HepG2 (cell line): ENCODE measurements around the gene CHIC2. TPM values are rescaled to one million over a fixed set of nuclear protein-coding genes. Genes with fewer than 3 reads are reported as not detected.

ENCODE experiments used
- ATAC-seq: fragments of 200-7000 bp; cut with Tn5 transposase; 3 replicates; pipeline ENCODE4 v1.9.1; 2020; ENCODE audit warnings: mild to moderate bottlenecking, moderate library complexity
- BruUV-seq: library from RNA; stranded (reverse); fragments of 400-500 nt; replicated peaks from 2 replicates; lab custom pipeline; 2021; lab: Mats Ljungman, UMichigan
- CTCF ChIA-PET: fragments of 300-600 bp; formaldehyde crosslinking; extraction: SDS; loops from one replicate; lab custom pipeline; 2021; ENCODE audit warnings: low total read pairs, inconsistent platforms, low intra/inter-chr PET ratio; lab: Yijun Ruan, JAX
- POLR2A ChIA-PET: fragments of 350-600 bp; sonication (Branson Sonifier 250); formaldehyde crosslinking; loops from one replicate; lab custom pipeline; 2020; ENCODE audit warnings: antibody characterized with exemption, inconsistent platforms; lab: Yijun Ruan, JAX
- DNase-seq: peaks from one replicate; pipeline ENCODE4 v3.0.0-alpha.2; 2015; ENCODE audit warnings: low spot score
- FAIRE-seq: peaks from 3 replicates; lab custom pipeline; 2011; peaks lifted over from hg19 to GRCh38; lab: Jason Lieb, UNC
- H2AFZ ChIP-seq: one replicate; pipeline ENCODE4 v1.6.1; 2011; ENCODE audit warnings: low read length, inconsistent platforms
- H3K27ac ChIP-seq: fragments of 300-600 bp; 3 replicates; pipeline ENCODE4 v1.8.0; 2011; ENCODE audit warnings: mixed run types, mild to moderate bottlenecking, mixed read lengths, low read length, inconsistent platforms; ENCODE audit not compliant: insufficient read depth; ENCODE audit errors: extremely low read length
- H3K27me3 ChIP-seq, 2 experiments: fragments of 200-600 bp in 1 of 2; 2 replicates in 1 of 2; 3 replicates in 1 of 2; pipeline versions ENCODE4 v1.6.0 to v1.8.0; 2011; ENCODE audit warnings: low read length in 2 of 2, mild to moderate bottlenecking in 2 of 2, moderate library complexity in 2 of 2, inconsistent platforms in 1 of 2; ENCODE audit not compliant: insufficient read depth in 2 of 2, control insufficient read depth in 1 of 2
- H3K36me3 ChIP-seq, 2 experiments: fragments of 200-600 bp in 1 of 2; replicated peaks in 1 of 2; 2 replicates in 1 of 2; 3 replicates in 1 of 2; pipeline versions ENCODE4 v1.5.1 to v1.8.0; 2011; ENCODE audit warnings: low read length in 2 of 2, inconsistent platforms in 1 of 2; ENCODE audit not compliant: insufficient read depth in 2 of 2, control insufficient read depth in 1 of 2
- H3K4me1 ChIP-seq: 2 replicates; pipeline ENCODE4 v1.5.1; 2012; ENCODE audit warnings: low read length, inconsistent platforms; ENCODE audit not compliant: insufficient read depth
- H3K4me2 ChIP-seq: 2 replicates; pipeline ENCODE4 v1.6.0; 2011; ENCODE audit warnings: low read depth, low read length, inconsistent platforms
- H3K4me3 ChIP-seq, 3 experiments: fragments of 200-600 bp in 1 of 3; sonication (generic), shearing (Covaris generic) in 1 of 3; replicated peaks in 1 of 3; 2 replicates each; pipeline ENCODE4 v1.5.1; 2011 to 2016; ENCODE audit warnings: low read length in 3 of 3, inconsistent platforms in 2 of 3, low read depth in 2 of 3, mild to moderate bottlenecking in 2 of 3, control low read depth in 1 of 3, mixed read lengths in 1 of 3; ENCODE audit not compliant: insufficient read depth in 1 of 3
- H3K79me2 ChIP-seq: one replicate; pipeline ENCODE4 v1.6.1; 2011; ENCODE audit warnings: low read length, inconsistent platforms; ENCODE audit not compliant: insufficient read depth
- H3K9ac ChIP-seq: 2 replicates; pipeline ENCODE4 v1.6.0; 2011; ENCODE audit warnings: mild to moderate bottlenecking, low read depth, low read length, inconsistent platforms; ENCODE audit not compliant: insufficient read depth
- H3K9me3 ChIP-seq: 2 replicates; pipeline ENCODE4 v1.5.1; 2012; ENCODE audit warnings: mild to moderate bottlenecking, low read length
- H4K20me1 ChIP-seq: 2 replicates; pipeline ENCODE4 v1.6.0; 2011; ENCODE audit warnings: inconsistent platforms, mild to moderate bottlenecking, low read length, moderate library complexity; ENCODE audit not compliant: insufficient read depth
- CREB1 ChIP-seq, 2 experiments: fragments of 450-650 bp in 1 of 2; IDR thresholded peaks; 2 replicates each; pipeline ENCODE4 v1.6.1; 2016 to 2017; ENCODE audit warnings: control low read depth in 1 of 2, mild to moderate bottlenecking in 1 of 2, missing compliant biosample characterization in 1 of 2, missing genetic modification characterization in 1 of 2
- ZFP36L1 ChIP-seq: sonication (generic); formaldehyde crosslinking; IDR thresholded peaks from 2 replicates; pipeline ENCODE4 v1.8.0; 2022; ENCODE audit warnings: mild to moderate bottlenecking, missing genetic modification reagents, moderate library complexity
- ZNF205 ChIP-seq: IDR thresholded peaks from 2 replicates; pipeline ENCODE4 v1.6.1; 2018; ENCODE audit warnings: missing biosample characterization, missing genetic modification reagents
- ZNF646 ChIP-seq: sonication (generic); formaldehyde crosslinking; IDR thresholded peaks from 2 replicates; pipeline ENCODE4 v1.9.0; 2021; ENCODE audit warnings: mild to moderate bottlenecking, missing genetic modification reagents
- WGBS: methylation state at CpG from one replicate; pipeline ENCODE4 v1.1.6; 2017; ENCODE audit warnings: low lambda C conversion rate; 5-methylcytosine and 5-hydroxymethylcytosine counted together
- in situ Hi-C: cut with HindIII; loops from 2 replicates; pipeline ENCODE4 v1.10.0; 2017; ENCODE audit warnings: low pct_unique_long_range_greater_than_20kb; ENCODE audit not compliant: extremely low pct_ligation_motif_present
- intact Hi-C: fragments of 100-400 bp; cut with micrococcal nuclease; formaldehyde crosslinking; loops from one replicate; pipeline ENCODE4 v1.10.0; 2022; ENCODE audit not compliant: unreplicated experiment
- polyA plus RNA-seq, 8 experiments: library from polyadenylated mRNA; depleted of rRNA in 3 of 8; stranded (reverse) in 7 of 8; unstranded in 1 of 8; fragments of >200 nt; fragmentation: Illumina TruSeq in 4 of 8; extraction: Trizol in 4 of 8; gene quantifications; 2 replicates each; pipeline versions ENCODE4 v1.2.1 to v1.2.3, GENCODE V29; 2011 to 2016; ENCODE audit warnings: low read depth in 4 of 8, missing spikeins in 1 of 8, mixed read lengths in 1 of 8; ENCODE audit not compliant: insufficient read depth in 1 of 8
- total RNA-seq, 5 experiments: library from RNA; depleted of rRNA; stranded (reverse); fragments of >200 nt; fragmentation: Illumina TruSeq; extraction: Trizol; gene quantifications; 2 replicates each; pipeline ENCODE4 v1.2.3, GENCODE V29; 2016; ENCODE audit warnings: low read depth in 1 of 5

CHIC2 gene
- total and polyA plus RNA-seq, 2 of the 13 experiments (the other 11 are each of a cell fraction or from before 2014, with no cell fraction given), result 10.0 to 17.2 TPM

GRCh38 chr4:54090404-54090803 lies 26.0 kb upstream of the CHIC2 start:
- H3K9ac ChIP-seq, result no peak overlapping the region
- no peaks in the 10 kb centered on the region for H4K20me1 ChIP-seq
- 85% methylated on average over 8 of the region's 8 CpGs for whole genome bisulfite sequencing
- peaks cover 40% of the 10 kb centered on the region for H3K4me1 ChIP-seq
- no peaks in the 10 kb centered on the region for H3K36me3 ChIP-seq
- CTCF ChIA-PET, result interaction anchor here (1.2 kb wide), 1 partner anchor 8 kb away, joined by 3 read pairs; no protein-coding TSS in a partner anchor
- H3K27me3 ChIP-seq, result peaks cover 4 to 30% of the 10 kb centered on the region in 2 experiments; a peak in 3 of 5 replicates
- in situ Hi-C loops, result no loop called here
- FAIRE-seq, result no peak
- 0 out of 2 replicates have a peak, but pooled peaks have one; percentile 15 for TF ChIP-seq CREB1 (IDR thresholded peaks at IDR 0.05)
- TF ChIP-seq CREB1 (CRISPR knock-in tag; IDR thresholded peaks at IDR 0.05), result no peak
- TF ChIP-seq ZNF646, result 0 out of 2 replicates have a peak, but pooled peaks have one; percentile 1
- no peak for TF ChIP-seq ZFP36L1 (CRISPR knock-in tag)
- peak; percentile 98 for TF ChIP-seq ZNF205 (CRISPR knock-in tag)
- TF ChIP-seq, all 625 proteins: peak for 3
- Histone ChIP-seq H2AFZ (no peak overlapping the region), H3K4me3 (no peak overlapping the region), H3K9me3 (no peaks in the 10 kb centered on the region), H3K79me2 (no peaks in the 10 kb centered on the region), H3K27ac (no peak overlapping the region), H3K4me2 (peak overlapping the region; percentile 96)
- DNase-seq (no peak), ATAC-seq (no peak)
- POLR2A ChIA-PET, result interaction anchor here (0.7 to 2.8 kb wide), 3 partner anchors 24 to 1378 kb away, joined by 4 to 18 read pairs (median 5); no protein-coding TSS in a partner anchor
- BruUV-seq, result no TSS peak
- intact Hi-C loops, result loop anchor here (5.0 kb wide), 1 partner anchor 1213 kb away; no protein-coding TSS in a partner anchor
